HEK293 (cell line): ENCODE data around the gene KCNH5.

Experiments used
- CTCF ChIA-PET: fragments of 350-600 bp; formaldehyde crosslinking; extraction: SDS; loops from one replicate; lab custom pipeline; 2021; ENCODE audit warnings: antibody characterized with exemption; lab: Yijun Ruan, JAX
- POLR2A ChIA-PET: fragments of 300-600 bp; formaldehyde crosslinking; extraction: SDS; loops from one replicate; lab custom pipeline; 2020; ENCODE audit warnings: antibody characterized with exemption, inconsistent platforms; lab: Yijun Ruan, JAX
- H3K27ac ChIP-seq: fragments of 200-500 bp; sonication (Bioruptor generic); 2 replicates; pipeline ENCODE4 v1.5.1; 2014; ENCODE audit warnings: low read depth, low read length, control low read depth, inconsistent platforms; ENCODE audit errors: extremely low read depth
- H3K36me3 ChIP-seq, 2 experiments: fragments of 200-500 bp in 1 of 2; sonication (Bioruptor generic) in 1 of 2; 1 replicate in 1 of 2; 2 replicates in 1 of 2; pipeline ENCODE4 v1.5.1; 2014 to 2017; ENCODE audit warnings: inconsistent platforms in 2 of 2, low read length in 2 of 2; ENCODE audit not compliant: control insufficient read depth in 2 of 2, insufficient read depth in 1 of 2
- H3K4me1 ChIP-seq: fragments of 200-500 bp; sonication (Bioruptor generic); 2 replicates; pipeline ENCODE4 v1.5.1; 2014; ENCODE audit warnings: mild to moderate bottlenecking, low read length, inconsistent platforms; ENCODE audit not compliant: control insufficient read depth, insufficient read depth
- H3K4me3 ChIP-seq: 2 replicates; pipeline ENCODE4 v1.5.1; 2011; ENCODE audit warnings: low read depth, mild to moderate bottlenecking, control low read depth, low read length, moderate library complexity
- H3K9me3 ChIP-seq: fragments of 200-500 bp; sonication (Bioruptor generic); 2 replicates; pipeline ENCODE4 v1.5.1; 2014; ENCODE audit warnings: low read depth, low read length, inconsistent platforms; ENCODE audit not compliant: control insufficient read depth, insufficient read depth
- OSR2 ChIP-seq: fragments of 450-650 bp; formaldehyde crosslinking; IDR thresholded peaks from 2 replicates; pipeline ENCODE4 v1.5.1; 2016; ENCODE audit warnings: missing biosample characterization, missing genetic modification characterization
- ZFHX2 ChIP-seq: fragments of 450-650 bp; formaldehyde crosslinking; conservative IDR thresholded peaks from 2 replicates; pipeline ENCODE4 v1.5.1; 2016; ENCODE audit warnings: missing biosample characterization, missing genetic modification characterization
- ZNF24 ChIP-seq: fragments of 450-650 bp; formaldehyde crosslinking; IDR thresholded peaks from 2 replicates; pipeline ENCODE4 v1.5.1; 2016; ENCODE audit warnings: missing biosample characterization, missing genetic modification characterization
- ZNF473 ChIP-seq: fragments of 450-650 bp; formaldehyde crosslinking; IDR thresholded peaks from 2 replicates; pipeline ENCODE4 v1.5.1; 2017; ENCODE audit warnings: missing biosample characterization, missing genetic modification characterization
- ZNF549 ChIP-seq: fragments of 450-650 bp; IDR thresholded peaks from 2 replicates; pipeline ENCODE4 v1.5.1; 2018; ENCODE audit warnings: missing biosample characterization, missing genetic modification characterization, mild to moderate bottlenecking, inconsistent platforms, moderate library complexity
- ZNF555 ChIP-seq: fragments of 450-650 bp; formaldehyde crosslinking; conservative IDR thresholded peaks from 2 replicates; pipeline ENCODE4 v1.5.1; 2017; ENCODE audit warnings: missing biosample characterization, mild to moderate bottlenecking, missing genetic modification characterization, inconsistent platforms
- ZNF600 ChIP-seq: fragments of 450-650 bp; formaldehyde crosslinking; IDR thresholded peaks from 2 replicates; pipeline ENCODE4 v1.5.1; 2016; ENCODE audit warnings: missing biosample characterization, missing genetic modification characterization
- ZNF621 ChIP-seq: fragments of 450-650 bp; formaldehyde crosslinking; IDR thresholded peaks from 2 replicates; pipeline ENCODE4 v1.5.1; 2017; ENCODE audit warnings: missing biosample characterization, missing genetic modification characterization
- ZNF623 ChIP-seq: fragments of 450-650 bp; formaldehyde crosslinking; IDR thresholded peaks from 2 replicates; pipeline ENCODE4 v1.5.1; 2016; ENCODE audit warnings: missing biosample characterization, missing genetic modification characterization
- ZNF701 ChIP-seq: fragments of 450-650 bp; formaldehyde crosslinking; IDR thresholded peaks from 2 replicates; pipeline ENCODE4 v1.5.1; 2016; ENCODE audit warnings: missing biosample characterization, missing genetic modification characterization
- ZNF747 ChIP-seq: fragments of 450-650 bp; formaldehyde crosslinking; IDR thresholded peaks from 2 replicates; pipeline ENCODE4 v1.5.1; 2016; ENCODE audit warnings: missing biosample characterization, missing genetic modification characterization
- TF ChIP-seq, protein P1 (sequence below): sonication (generic); formaldehyde crosslinking; IDR thresholded peaks from 2 replicates; pipeline ENCODE4 v1.8.1; 2022; ENCODE audit warnings: mild to moderate bottlenecking, moderate library complexity, missing genetic modification reagents
- TF ChIP-seq, protein P2 (sequence below): fragments of 450-650 bp; formaldehyde crosslinking; IDR thresholded peaks from 2 replicates; pipeline ENCODE4 v1.5.1; 2016; ENCODE audit warnings: missing biosample characterization, missing genetic modification characterization, borderline replicate concordance
- TF ChIP-seq, protein P3 (sequence below): fragments of 450-650 bp; formaldehyde crosslinking; IDR thresholded peaks from 2 replicates; pipeline ENCODE4 v1.5.1; 2017; ENCODE audit warnings: missing biosample characterization, missing genetic modification characterization
- TF ChIP-seq, protein P4 (sequence below): fragments of 450-650 bp; formaldehyde crosslinking; conservative IDR thresholded peaks from 2 replicates; pipeline ENCODE4 v1.5.1; 2016; ENCODE audit warnings: low read depth, missing biosample characterization, missing genetic modification characterization
- TF ChIP-seq, protein P5 (sequence below): fragments of 450-650 bp; formaldehyde crosslinking; IDR thresholded peaks from 2 replicates; pipeline ENCODE4 v1.5.1; 2016; ENCODE audit warnings: missing biosample characterization, missing genetic modification characterization

Gene KCNH5

DNA sequence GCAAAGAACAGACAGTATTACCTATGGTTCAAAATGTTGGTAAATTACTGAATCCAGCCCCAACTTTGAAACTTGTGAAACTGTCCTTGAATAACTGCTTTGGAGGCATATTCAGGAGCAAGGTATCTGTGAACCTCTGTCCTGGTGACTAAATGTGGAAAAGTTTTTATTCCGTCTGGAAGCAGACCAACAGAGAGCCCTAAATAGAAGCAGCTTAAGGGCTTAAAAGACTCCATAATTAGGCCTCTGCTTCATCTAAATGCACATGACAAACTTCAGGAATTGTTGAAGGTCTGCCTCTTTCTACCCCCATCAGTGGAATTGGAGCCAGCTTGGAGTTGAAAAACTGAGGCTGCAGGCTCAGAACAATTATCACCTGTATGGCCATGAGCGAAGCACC is 276.5 kb downstream of the KCNH5 start:
- TF ChIP-seq ZNF701 (tag by site-specific recombination) (no peak), ZNF623 (no peak), ZNF24 (tag by site-specific recombination) (no peak), ZNF555 (tag by site-specific recombination) (no peak), ZNF600 (tag by site-specific recombination) (no peak), ZNF473 (tag by site-specific recombination) (no peak), ZFHX2 (tag by site-specific recombination) (no peak), OSR2 (tag by site-specific recombination) (no peak), ZNF549 (tag by site-specific recombination) (no peak), ZNF621 (tag by site-specific recombination) (no peak), ZNF747 (tag by site-specific recombination) (no peak)
- TF ChIP-seq, protein P1, sequence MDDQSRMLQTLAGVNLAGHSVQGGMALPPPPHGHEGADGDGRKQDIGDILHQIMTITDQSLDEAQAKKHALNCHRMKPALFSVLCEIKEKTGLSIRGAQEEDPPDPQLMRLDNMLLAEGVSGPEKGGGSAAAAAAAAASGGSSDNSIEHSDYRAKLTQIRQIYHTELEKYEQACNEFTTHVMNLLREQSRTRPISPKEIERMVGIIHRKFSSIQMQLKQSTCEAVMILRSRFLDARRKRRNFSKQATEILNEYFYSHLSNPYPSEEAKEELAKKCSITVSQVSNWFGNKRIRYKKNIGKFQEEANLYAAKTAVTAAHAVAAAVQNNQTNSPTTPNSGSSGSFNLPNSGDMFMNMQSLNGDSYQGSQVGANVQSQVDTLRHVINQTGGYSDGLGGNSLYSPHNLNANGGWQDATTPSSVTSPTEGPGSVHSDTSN (CRISPR knock-in tag) = no peak
- TF ChIP-seq, protein P2, sequence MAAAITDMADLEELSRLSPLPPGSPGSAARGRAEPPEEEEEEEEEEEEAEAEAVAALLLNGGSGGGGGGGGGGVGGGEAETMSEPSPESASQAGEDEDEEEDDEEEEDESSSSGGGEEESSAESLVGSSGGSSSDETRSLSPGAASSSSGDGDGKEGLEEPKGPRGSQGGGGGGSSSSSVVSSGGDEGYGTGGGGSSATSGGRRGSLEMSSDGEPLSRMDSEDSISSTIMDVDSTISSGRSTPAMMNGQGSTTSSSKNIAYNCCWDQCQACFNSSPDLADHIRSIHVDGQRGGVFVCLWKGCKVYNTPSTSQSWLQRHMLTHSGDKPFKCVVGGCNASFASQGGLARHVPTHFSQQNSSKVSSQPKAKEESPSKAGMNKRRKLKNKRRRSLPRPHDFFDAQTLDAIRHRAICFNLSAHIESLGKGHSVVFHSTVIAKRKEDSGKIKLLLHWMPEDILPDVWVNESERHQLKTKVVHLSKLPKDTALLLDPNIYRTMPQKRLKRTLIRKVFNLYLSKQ (tag by site-specific recombination) = no peak
- TF ChIP-seq, protein P3, sequence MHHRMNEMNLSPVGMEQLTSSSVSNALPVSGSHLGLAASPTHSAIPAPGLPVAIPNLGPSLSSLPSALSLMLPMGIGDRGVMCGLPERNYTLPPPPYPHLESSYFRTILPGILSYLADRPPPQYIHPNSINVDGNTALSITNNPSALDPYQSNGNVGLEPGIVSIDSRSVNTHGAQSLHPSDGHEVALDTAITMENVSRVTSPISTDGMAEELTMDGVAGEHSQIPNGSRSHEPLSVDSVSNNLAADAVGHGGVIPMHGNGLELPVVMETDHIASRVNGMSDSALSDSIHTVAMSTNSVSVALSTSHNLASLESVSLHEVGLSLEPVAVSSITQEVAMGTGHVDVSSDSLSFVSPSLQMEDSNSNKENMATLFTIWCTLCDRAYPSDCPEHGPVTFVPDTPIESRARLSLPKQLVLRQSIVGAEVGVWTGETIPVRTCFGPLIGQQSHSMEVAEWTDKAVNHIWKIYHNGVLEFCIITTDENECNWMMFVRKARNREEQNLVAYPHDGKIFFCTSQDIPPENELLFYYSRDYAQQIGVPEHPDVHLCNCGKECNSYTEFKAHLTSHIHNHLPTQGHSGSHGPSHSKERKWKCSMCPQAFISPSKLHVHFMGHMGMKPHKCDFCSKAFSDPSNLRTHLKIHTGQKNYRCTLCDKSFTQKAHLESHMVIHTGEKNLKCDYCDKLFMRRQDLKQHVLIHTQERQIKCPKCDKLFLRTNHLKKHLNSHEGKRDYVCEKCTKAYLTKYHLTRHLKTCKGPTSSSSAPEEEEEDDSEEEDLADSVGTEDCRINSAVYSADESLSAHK = no peak
- TF ChIP-seq, protein P4, sequence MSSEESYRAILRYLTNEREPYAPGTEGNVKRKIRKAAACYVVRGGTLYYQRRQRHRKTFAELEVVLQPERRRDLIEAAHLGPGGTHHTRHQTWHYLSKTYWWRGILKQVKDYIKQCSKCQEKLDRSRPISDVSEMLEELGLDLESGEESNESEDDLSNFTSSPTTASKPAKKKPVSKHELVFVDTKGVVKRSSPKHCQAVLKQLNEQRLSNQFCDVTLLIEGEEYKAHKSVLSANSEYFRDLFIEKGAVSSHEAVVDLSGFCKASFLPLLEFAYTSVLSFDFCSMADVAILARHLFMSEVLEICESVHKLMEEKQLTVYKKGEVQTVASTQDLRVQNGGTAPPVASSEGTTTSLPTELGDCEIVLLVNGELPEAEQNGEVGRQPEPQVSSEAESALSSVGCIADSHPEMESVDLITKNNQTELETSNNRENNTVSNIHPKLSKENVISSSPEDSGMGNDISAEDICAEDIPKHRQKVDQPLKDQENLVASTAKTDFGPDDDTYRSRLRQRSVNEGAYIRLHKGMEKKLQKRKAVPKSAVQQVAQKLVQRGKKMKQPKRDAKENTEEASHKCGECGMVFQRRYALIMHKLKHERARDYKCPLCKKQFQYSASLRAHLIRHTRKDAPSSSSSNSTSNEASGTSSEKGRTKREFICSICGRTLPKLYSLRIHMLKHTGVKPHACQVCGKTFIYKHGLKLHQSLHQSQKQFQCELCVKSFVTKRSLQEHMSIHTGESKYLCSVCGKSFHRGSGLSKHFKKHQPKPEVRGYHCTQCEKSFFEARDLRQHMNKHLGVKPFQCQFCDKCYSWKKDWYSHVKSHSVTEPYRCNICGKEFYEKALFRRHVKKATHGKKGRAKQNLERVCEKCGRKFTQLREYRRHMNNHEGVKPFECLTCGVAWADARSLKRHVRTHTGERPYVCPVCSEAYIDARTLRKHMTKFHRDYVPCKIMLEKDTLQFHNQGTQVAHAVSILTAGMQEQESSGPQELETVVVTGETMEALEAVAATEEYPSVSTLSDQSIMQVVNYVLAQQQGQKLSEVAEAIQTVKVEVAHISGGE (tag by site-specific recombination) = no peak
- TF ChIP-seq, protein P5, sequence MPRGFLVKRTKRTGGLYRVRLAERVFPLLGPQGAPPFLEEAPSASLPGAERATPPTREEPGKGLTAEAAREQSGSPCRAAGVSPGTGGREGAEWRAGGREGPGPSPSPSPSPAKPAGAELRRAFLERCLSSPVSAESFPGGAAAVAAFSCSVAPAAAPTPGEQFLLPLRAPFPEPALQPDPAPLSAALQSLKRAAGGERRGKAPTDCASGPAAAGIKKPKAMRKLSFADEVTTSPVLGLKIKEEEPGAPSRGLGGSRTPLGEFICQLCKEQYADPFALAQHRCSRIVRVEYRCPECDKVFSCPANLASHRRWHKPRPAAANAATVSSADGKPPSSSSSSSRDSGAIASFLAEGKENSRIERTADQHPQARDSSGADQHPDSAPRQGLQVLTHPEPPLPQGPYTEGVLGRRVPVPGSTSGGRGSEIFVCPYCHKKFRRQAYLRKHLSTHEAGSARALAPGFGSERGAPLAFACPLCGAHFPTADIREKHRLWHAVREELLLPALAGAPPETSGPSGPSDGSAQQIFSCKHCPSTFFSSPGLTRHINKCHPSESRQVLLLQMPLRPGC (tag by site-specific recombination) = no peak
- no peaks in the 10 kb centered on the region for H3K9me3 ChIP-seq
- ChIA-PET POLR2A (no interaction called here), CTCF (interaction anchor here (0.6 kb wide), 1 partner anchor 458 kb away, joined by 4 read pairs; no protein-coding TSS in a partner anchor)
- H3K4me3 ChIP-seq = no peak overlapping the region
- no peak overlapping the region for H3K27ac ChIP-seq
- H3K36me3 ChIP-seq = no peaks in the 10 kb centered on the region
- H3K4me1 ChIP-seq = no peaks in the 10 kb centered on the region
